ENCODE measurements around the gene WDPCP. TPM values are rescaled to one million over a fixed set of nuclear protein-coding genes. Genes with fewer than 3 reads are reported as not detected.

Gene WDPCP
- total RNA-seq, 5 donors from 2014 or later (not counting 1 experiment from before 2014, with no cell fraction given), result 8.5 to 19.0 (median 11.5) TPM

DNA sequence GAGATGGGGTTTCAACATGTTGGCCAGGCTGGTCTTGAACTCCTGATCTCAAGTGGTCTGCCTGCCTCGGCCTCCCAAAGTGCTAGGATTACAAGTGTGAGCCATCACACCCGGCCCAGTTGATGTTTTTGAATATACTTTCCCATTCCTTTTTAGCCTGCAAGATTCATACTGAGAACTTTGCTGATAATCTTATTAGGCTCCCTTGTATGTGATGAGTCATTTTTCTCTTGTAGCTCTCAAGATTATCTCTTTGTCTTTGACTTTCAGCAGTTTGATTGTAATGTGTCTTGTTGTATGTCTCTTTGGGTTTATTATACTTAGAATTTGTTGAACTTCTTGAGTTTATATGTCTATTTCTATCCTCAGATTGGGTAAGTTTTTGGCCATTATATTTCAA is 456.3 kb downstream of the WDPCP start:
- no peaks in the 10 kb centered on the region for H3K4me1 Mint-ChIP-seq
- peaks cover 19% of the 10 kb centered on the region for H3K36me3 Mint-ChIP-seq
- ATAC-seq (replicated peaks in 1 of 4) (no peak), DNase-seq (no peak)
- Histone ChIP-seq H3K36me3 (ENCODE audit: control insufficient read depth in 2 of 2, extremely low read depth in 1 of 2, insufficient read depth in 1 of 2, low read length in 1 of 2) (no peaks in the 10 kb centered on the region), H3K4me3 (ENCODE audit: control insufficient read depth in 1 of 2, extremely low read depth in 1 of 2, low read length in 1 of 2) (no peak overlapping the region), H3K27me3 (replicated peaks in 1 of 2; ENCODE audit: control insufficient read depth in 2 of 2, extremely low read depth in 1 of 2, insufficient read depth in 2 of 2, low read length in 1 of 2) (no peaks in the 10 kb centered on the region), H3K9me3 (peaks cover 2% of the 10 kb centered on the region), H3K27ac (ENCODE audit: low read length) (no peak overlapping the region), H3K4me1 (ENCODE audit: control insufficient read depth in 1 of 2, extremely low read depth in 1 of 2, insufficient read depth in 2 of 2, low read length in 2 of 2) (no peaks in the 10 kb centered on the region)
- ChIA-PET CTCF (interaction anchor here (0.5 to 0.7 kb wide), 2 partner anchors 9 to 786 kb away, joined by 3 to 5 read pairs; no protein-coding TSS in a partner anchor), POLR2A (no interaction called here)
- no peak overlapping the region for H3K4me3 Mint-ChIP-seq
- H3K9me3 Mint-ChIP-seq, result peaks cover 4 to 56% (median 36%) of the 10 kb centered on the region in 3 donors
- H3K27ac Mint-ChIP-seq, result no peak overlapping the region
- no CpG with 5 or more reads among the region's 2 CpGs for WGBS (ENCODE audit: insufficient coverage)
- no peaks in the 10 kb centered on the region for H3K27me3 Mint-ChIP-seq

DNA sequence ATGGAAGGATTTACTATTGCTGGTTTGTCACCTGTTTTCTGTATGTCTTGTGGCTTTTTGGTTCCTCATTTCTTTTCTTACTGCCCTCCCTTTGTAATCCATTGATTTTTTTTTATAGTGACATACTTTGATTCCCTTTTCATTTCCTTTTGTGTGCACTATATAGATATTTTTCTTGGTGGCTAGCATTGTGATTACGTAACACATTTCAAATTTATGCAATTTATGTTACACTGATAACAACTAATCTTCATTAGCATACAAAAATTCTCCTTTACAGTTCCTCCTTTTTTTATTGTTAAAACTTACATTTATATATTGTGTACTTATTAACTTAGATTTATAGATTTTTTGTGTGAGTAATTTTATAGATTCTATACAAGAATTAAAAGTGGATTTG is 457.1 kb downstream of the WDPCP start:
- H3K27ac ChIP-seq (ENCODE audit: low read length), result no peak overlapping the region
- Mint-ChIP-seq H3K4me1 (no peaks in the 10 kb centered on the region), H3K27ac (no peak overlapping the region), H3K36me3 (peaks cover 14% of the 10 kb centered on the region), H3K4me3 (no peak overlapping the region), H3K27me3 (no peaks in the 10 kb centered on the region), H3K9me3 (peaks cover 4 to 50% (median 31%) of the 10 kb centered on the region in 3 donors)
- H3K4me3 ChIP-seq (ENCODE audit: control insufficient read depth in 1 of 2, extremely low read depth in 1 of 2, low read length in 1 of 2), result no peak overlapping the region
- no peaks in the 10 kb centered on the region for H3K36me3 ChIP-seq (ENCODE audit: control insufficient read depth in 2 of 2, extremely low read depth in 1 of 2, insufficient read depth in 1 of 2, low read length in 1 of 2)
- H3K9me3 ChIP-seq, result peaks cover 2% of the 10 kb centered on the region
- DNase-seq (no peak), ATAC-seq (replicated peaks in 1 of 4) (no peak)
- no peaks in the 10 kb centered on the region for H3K4me1 ChIP-seq (ENCODE audit: control insufficient read depth in 1 of 2, extremely low read depth in 1 of 2, insufficient read depth in 2 of 2, low read length in 2 of 2)
- POLR2A ChIA-PET, result no interaction called here
- CTCF ChIA-PET, result no interaction called here
- H3K27me3 ChIP-seq (replicated peaks in 1 of 2; ENCODE audit: control insufficient read depth in 2 of 2, extremely low read depth in 1 of 2, insufficient read depth in 2 of 2, low read length in 1 of 2), result no peaks in the 10 kb centered on the region
- WGBS (ENCODE audit: insufficient coverage), result no CpG with 5 or more reads among the region's 1 CpG

DNA sequence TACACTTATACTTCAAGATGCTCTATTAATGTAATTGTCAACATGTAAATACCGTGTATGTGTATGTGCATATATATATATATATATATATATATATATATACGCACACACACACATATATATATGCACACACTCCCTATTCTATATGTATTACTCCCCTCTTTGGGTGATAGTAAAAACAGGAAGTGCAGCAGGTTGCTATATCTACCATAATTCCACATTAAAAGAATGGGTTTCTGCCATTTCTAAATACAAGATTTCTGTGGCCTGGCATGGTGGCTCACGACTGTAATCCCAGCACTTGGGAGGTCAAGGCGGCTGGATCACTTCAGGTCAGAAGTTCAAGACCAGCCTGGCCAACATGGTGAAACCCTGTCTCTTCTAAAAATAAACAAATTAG is 460.7 kb downstream of the WDPCP start:
- H3K36me3 ChIP-seq (ENCODE audit: control insufficient read depth in 2 of 2, extremely low read depth in 1 of 2, insufficient read depth in 1 of 2, low read length in 1 of 2), result no peaks in the 10 kb centered on the region
- ChIA-PET POLR2A (no interaction called here), CTCF (no interaction called here)
- Mint-ChIP-seq H3K4me1 (no peaks in the 10 kb centered on the region), H3K27me3 (no peaks in the 10 kb centered on the region), H3K9me3 (peaks cover 4 to 35% (median 22%) of the 10 kb centered on the region in 3 donors), H3K4me3 (no peak overlapping the region), H3K27ac (no peak overlapping the region), H3K36me3 (peaks cover 9% of the 10 kb centered on the region)
- no peaks in the 10 kb centered on the region for H3K27me3 ChIP-seq (replicated peaks in 1 of 2; ENCODE audit: control insufficient read depth in 2 of 2, extremely low read depth in 1 of 2, insufficient read depth in 2 of 2, low read length in 1 of 2)
- no peak overlapping the region for H3K27ac ChIP-seq (ENCODE audit: low read length)
- ATAC-seq (replicated peaks in 1 of 4), result no peak
- no peak for DNase-seq
- H3K4me1 ChIP-seq (ENCODE audit: control insufficient read depth in 1 of 2, extremely low read depth in 1 of 2, insufficient read depth in 2 of 2, low read length in 2 of 2), result no peaks in the 10 kb centered on the region
- peaks cover 2% of the 10 kb centered on the region for H3K9me3 ChIP-seq
- H3K4me3 ChIP-seq (ENCODE audit: control insufficient read depth in 1 of 2, extremely low read depth in 1 of 2, low read length in 1 of 2), result no peak overlapping the region
- 95% methylated on average over 2 of the region's 4 CpGs for WGBS (ENCODE audit: insufficient coverage)

DNA sequence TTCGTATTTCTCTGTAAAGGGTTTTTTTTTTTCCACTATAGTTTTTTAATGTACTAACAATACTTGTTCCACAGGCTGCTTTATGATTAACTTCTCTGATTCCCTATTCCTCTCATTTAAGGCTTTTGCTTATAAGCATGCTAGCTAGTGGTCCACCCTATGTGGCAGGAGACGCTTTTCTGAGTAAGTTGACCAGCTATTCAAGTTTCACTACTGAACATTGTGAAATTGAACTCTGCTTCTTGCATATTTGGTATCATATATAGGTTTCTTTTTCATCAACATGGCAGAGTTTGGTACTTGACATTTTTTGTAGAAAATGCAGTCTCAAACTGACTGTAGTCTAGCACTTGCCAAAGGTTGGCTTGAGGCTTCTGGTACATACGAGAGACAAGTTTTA is 463.4 kb downstream of the WDPCP start:
- Mint-ChIP-seq H3K9me3 (peaks cover 0 to 14% (median 11%) of the 10 kb centered on the region in 3 donors), H3K27me3 (no peaks in the 10 kb centered on the region), H3K27ac (no peak overlapping the region), H3K36me3 (peaks cover 14% of the 10 kb centered on the region), H3K4me3 (no peak overlapping the region), H3K4me1 (no peaks in the 10 kb centered on the region)
- no CpG with 5 or more reads among the region's 3 CpGs for WGBS (ENCODE audit: insufficient coverage)
- H3K27me3 ChIP-seq (replicated peaks in 1 of 2; ENCODE audit: control insufficient read depth in 2 of 2, extremely low read depth in 1 of 2, insufficient read depth in 2 of 2, low read length in 1 of 2), result no peaks in the 10 kb centered on the region
- ChIA-PET CTCF (no interaction called here), POLR2A (no interaction called here)
- H3K4me1 ChIP-seq (ENCODE audit: control insufficient read depth in 1 of 2, extremely low read depth in 1 of 2, insufficient read depth in 2 of 2, low read length in 2 of 2), result no peaks in the 10 kb centered on the region
- H3K4me3 ChIP-seq (ENCODE audit: control insufficient read depth in 1 of 2, extremely low read depth in 1 of 2, low read length in 1 of 2), result no peak overlapping the region
- no peaks in the 10 kb centered on the region for H3K9me3 ChIP-seq
- H3K27ac ChIP-seq (ENCODE audit: low read length), result no peak overlapping the region
- DNase-seq (no peak), ATAC-seq (replicated peaks in 1 of 4) (no peak)
- H3K36me3 ChIP-seq (ENCODE audit: control insufficient read depth in 2 of 2, extremely low read depth in 1 of 2, insufficient read depth in 1 of 2, low read length in 1 of 2), result no peaks in the 10 kb centered on the region

DNA sequence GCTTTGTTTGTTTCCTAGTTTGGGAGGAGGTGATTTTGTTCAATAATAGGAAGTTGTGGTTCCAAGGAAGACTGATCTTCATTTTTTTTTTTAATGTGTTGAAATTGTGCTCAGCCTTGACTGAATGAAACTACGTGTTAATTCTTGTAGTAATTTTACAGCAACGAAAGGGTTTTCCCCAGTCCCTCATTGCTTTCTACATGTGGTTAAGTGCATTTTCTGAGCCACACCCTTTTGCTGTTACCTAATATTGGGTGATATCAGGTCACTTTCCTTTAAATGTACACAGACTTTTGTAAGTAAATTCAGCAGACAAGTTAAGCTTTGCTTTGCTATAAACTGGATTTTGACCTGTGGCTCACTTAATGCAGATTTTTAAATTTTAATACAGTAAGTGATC is 464.1 kb downstream of the WDPCP start:
- ATAC-seq (replicated peaks in 1 of 4) (no peak), DNase-seq (no peak)
- Histone ChIP-seq H3K4me1 (ENCODE audit: control insufficient read depth in 1 of 2, extremely low read depth in 1 of 2, insufficient read depth in 2 of 2, low read length in 2 of 2) (no peaks in the 10 kb centered on the region), H3K36me3 (ENCODE audit: control insufficient read depth in 2 of 2, extremely low read depth in 1 of 2, insufficient read depth in 1 of 2, low read length in 1 of 2) (no peaks in the 10 kb centered on the region), H3K4me3 (ENCODE audit: control insufficient read depth in 1 of 2, extremely low read depth in 1 of 2, low read length in 1 of 2) (no peak overlapping the region), H3K27ac (ENCODE audit: low read length) (no peak overlapping the region), H3K9me3 (no peaks in the 10 kb centered on the region), H3K27me3 (replicated peaks in 1 of 2; ENCODE audit: control insufficient read depth in 2 of 2, extremely low read depth in 1 of 2, insufficient read depth in 2 of 2, low read length in 1 of 2) (no peaks in the 10 kb centered on the region)
- CTCF ChIA-PET, result interaction anchor here in 1 of 2 donors (0.7 kb wide), 1 partner anchor 112 kb away, joined by 3 read pairs; no protein-coding TSS in a partner anchor
- POLR2A ChIA-PET, result interaction anchor here in 1 of 2 donors (0.5 kb wide), 1 partner anchor 39 kb away, joined by 3 read pairs; no protein-coding TSS in a partner anchor
- Mint-ChIP-seq H3K27ac (no peak overlapping the region), H3K4me1 (no peaks in the 10 kb centered on the region), H3K36me3 (peaks cover 13% of the 10 kb centered on the region), H3K9me3 (peaks cover 0 to 10% (median 9%) of the 10 kb centered on the region in 3 donors), H3K27me3 (no peaks in the 10 kb centered on the region), H3K4me3 (no peak overlapping the region)
- WGBS (ENCODE audit: insufficient coverage), result no CpG with 5 or more reads among the region's 2 CpGs

DNA sequence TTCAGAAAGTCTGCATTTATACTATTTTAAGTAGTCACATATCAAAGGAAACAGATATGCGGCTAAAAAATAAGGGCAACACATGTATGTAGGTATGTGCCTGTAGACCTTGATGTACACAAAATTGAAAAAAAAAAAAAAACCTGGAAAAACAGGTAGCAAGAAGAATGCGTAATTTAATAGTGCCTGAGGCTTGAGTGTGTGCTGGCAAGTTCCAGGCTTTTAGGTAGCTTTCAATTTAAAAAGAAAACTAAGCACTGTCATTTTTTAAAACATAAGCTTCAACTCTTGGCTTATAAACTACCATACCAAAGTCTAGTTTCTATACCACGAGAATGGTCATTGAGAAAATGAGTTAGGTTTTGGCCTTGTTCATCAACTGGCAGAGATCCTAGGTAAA is 465.4 kb downstream of the WDPCP start:
- POLR2A ChIA-PET, result interaction anchor here in 1 of 2 donors (0.7 kb wide), 1 partner anchor 24 kb away, joined by 4 read pairs; no protein-coding TSS in a partner anchor
- no CpG with 5 or more reads among the region's 3 CpGs for WGBS (ENCODE audit: insufficient coverage)
- Mint-ChIP-seq H3K9me3 (peaks cover 0 to 16% (median 7%) of the 10 kb centered on the region in 3 donors), H3K4me3 (no peak overlapping the region), H3K36me3 (peaks cover 13% of the 10 kb centered on the region), H3K27ac (no peak overlapping the region), H3K4me1 (no peaks in the 10 kb centered on the region), H3K27me3 (no peaks in the 10 kb centered on the region)
- H3K9me3 ChIP-seq, result no peaks in the 10 kb centered on the region
- no peaks in the 10 kb centered on the region for H3K36me3 ChIP-seq (ENCODE audit: control insufficient read depth in 2 of 2, extremely low read depth in 1 of 2, insufficient read depth in 1 of 2, low read length in 1 of 2)
- no peaks in the 10 kb centered on the region for H3K4me1 ChIP-seq (ENCODE audit: control insufficient read depth in 1 of 2, extremely low read depth in 1 of 2, insufficient read depth in 2 of 2, low read length in 2 of 2)
- DNase-seq (no peak), ATAC-seq (replicated peaks in 1 of 4) (no peak)
- H3K4me3 ChIP-seq (ENCODE audit: control insufficient read depth in 1 of 2, extremely low read depth in 1 of 2, low read length in 1 of 2), result no peak overlapping the region
- no peak overlapping the region for H3K27ac ChIP-seq (ENCODE audit: low read length)
- CTCF ChIA-PET, result interaction anchor here in 1 of 2 donors (0.6 kb wide), 1 partner anchor 9 kb away, joined by 3 read pairs; no protein-coding TSS in a partner anchor
- no peaks in the 10 kb centered on the region for H3K27me3 ChIP-seq (replicated peaks in 1 of 2; ENCODE audit: control insufficient read depth in 2 of 2, extremely low read depth in 1 of 2, insufficient read depth in 2 of 2, low read length in 1 of 2)

All from T-cell (primary cell).